DOHH2 (cell line): ENCODE data around the gene SCN7A.
"Not testable (repeated sequence)": the region's sequence is repeated elsewhere in the genome, so short reads cannot be mapped to it uniquely, and the experiment has no call there.

ENCODE experiments used
- H3F3A ChIP-seq: fragments of 200-600 bp; sonication (generic), shearing (Covaris generic); 2 replicates; pipeline ENCODE4 v1.6.0; 2016; ENCODE audit warnings: antibody characterized with exemption, mild to moderate bottlenecking; ENCODE audit not compliant: control insufficient read depth, insufficient read depth
- H3K27ac ChIP-seq: fragments of 200-600 bp; sonication (generic); 2 replicates; pipeline ENCODE4 v1.5.1; 2014; ENCODE audit warnings: low read depth, mild to moderate bottlenecking, low read length, moderate library complexity
- H3K27me3 ChIP-seq: fragments of 200-600 bp; sonication (generic); 2 replicates; pipeline ENCODE4 v1.6.1; 2014; ENCODE audit warnings: mild to moderate bottlenecking, low read length, mixed read lengths; ENCODE audit not compliant: control insufficient read depth
- H3K36me3 ChIP-seq: fragments of 200-600 bp; sonication (generic); 2 replicates; pipeline ENCODE4 v1.6.1; 2014; ENCODE audit warnings: mild to moderate bottlenecking, low read length, moderate library complexity, mixed read lengths; ENCODE audit not compliant: control insufficient read depth
- H3K4me1 ChIP-seq: fragments of 200-600 bp; sonication (generic); 2 replicates; pipeline ENCODE4 v1.6.1; 2014; ENCODE audit warnings: mild to moderate bottlenecking, low read length, mixed read lengths; ENCODE audit not compliant: control insufficient read depth
- H3K4me2 ChIP-seq: fragments of 200-600 bp; sonication (generic); 2 replicates; pipeline ENCODE4 v1.6.0; 2014; ENCODE audit warnings: mild to moderate bottlenecking, low read length, moderate library complexity
- H3K4me3 ChIP-seq: fragments of 200-600 bp; sonication (generic); 2 replicates; pipeline ENCODE4 v1.5.1; 2014; ENCODE audit warnings: mild to moderate bottlenecking, low read length, mixed read lengths
- H3K79me2 ChIP-seq: fragments of 200-600 bp; sonication (generic); 2 replicates; pipeline ENCODE4 v1.6.1; 2014; ENCODE audit warnings: mild to moderate bottlenecking, low read length, mixed read lengths; ENCODE audit not compliant: control insufficient read depth
- H3K9me2 ChIP-seq: fragments of 200-600 bp; sonication (generic); replicated peaks from 2 replicates; pipeline ENCODE4 v1.6.1; 2014; ENCODE audit warnings: mild to moderate bottlenecking, low read length, mixed read lengths; ENCODE audit not compliant: control insufficient read depth
- H3K9me3 ChIP-seq: fragments of 200-600 bp; sonication (generic); 2 replicates; pipeline ENCODE4 v1.6.1; 2014; ENCODE audit warnings: antibody characterized with exemption, low read length, mixed read lengths; ENCODE audit not compliant: control insufficient read depth, insufficient read depth
- H4K20me1 ChIP-seq: fragments of 200-600 bp; sonication (generic); 2 replicates; pipeline ENCODE4 v1.6.0; 2014; ENCODE audit warnings: low read depth, mild to moderate bottlenecking, antibody characterized with exemption, low read length, moderate library complexity; ENCODE audit not compliant: control insufficient read depth, insufficient read depth
- CTCF ChIP-seq: fragments of 200-600 bp; sonication (generic); IDR thresholded peaks from one replicate; pipeline ENCODE4 v1.5.1; 2014; ENCODE audit warnings: antibody characterized with exemption, mild to moderate bottlenecking, low read depth, low read length; ENCODE audit not compliant: poor library complexity, severe bottlenecking
- EZH2phosphoT487 ChIP-seq: fragments of 200-600 bp; sonication (generic); IDR thresholded peaks from 2 replicates; pipeline ENCODE4 v1.6.1; 2017; ENCODE audit warnings: borderline replicate concordance, mild to moderate bottlenecking, antibody characterized with exemption, low read length, moderate library complexity, mixed read lengths

SCN7A gene

GRCh38 chr2:166464187-166464586, 29.9 kb downstream of the SCN7A start:
- Histone ChIP-seq H3K27me3 (no peaks in the 10 kb centered on the region), H3K9me2 (no peaks in the 10 kb centered on the region), H3K36me3 (no peaks in the 10 kb centered on the region), H3K4me3 (no peak overlapping the region), H3F3A (no peaks in the 10 kb centered on the region), H3K4me1 (no peaks in the 10 kb centered on the region), H4K20me1 (no peaks in the 10 kb centered on the region), H3K79me2 (no peaks in the 10 kb centered on the region), H3K9me3 (no peaks in the 10 kb centered on the region), H3K27ac (no peak overlapping the region), H3K4me2 (no peak overlapping the region)
- no peak for TF ChIP-seq EZH2phosphoT487
- no peak for TF ChIP-seq CTCF

GRCh38 chr2:166463640-166464039, 30.4 kb downstream of the SCN7A start:
- Histone ChIP-seq H3K79me2 (no peaks in the 10 kb centered on the region), H3K36me3 (no peaks in the 10 kb centered on the region), H3K4me2 (no peak overlapping the region), H3F3A (no peaks in the 10 kb centered on the region), H3K4me3 (no peak overlapping the region), H4K20me1 (no peaks in the 10 kb centered on the region), H3K9me2 (no peaks in the 10 kb centered on the region), H3K9me3 (no peaks in the 10 kb centered on the region), H3K4me1 (no peaks in the 10 kb centered on the region), H3K27ac (no peak overlapping the region), H3K27me3 (no peaks in the 10 kb centered on the region)
- TF ChIP-seq CTCF (no peak), EZH2phosphoT487 (no peak)

GRCh38 chr2:166458674-166459073, 35.4 kb downstream of the SCN7A start:
- no peaks in the 10 kb centered on the region for H3K9me3 ChIP-seq
- no peak overlapping the region for H3K4me2 ChIP-seq
- H3K4me1 ChIP-seq, result no peaks in the 10 kb centered on the region
- TF ChIP-seq EZH2phosphoT487 (no peak), CTCF (no peak)
- H3K27me3 ChIP-seq, result no peaks in the 10 kb centered on the region
- H4K20me1 ChIP-seq, result no peaks in the 10 kb centered on the region
- no peak overlapping the region for H3K4me3 ChIP-seq
- no peaks in the 10 kb centered on the region for H3F3A ChIP-seq
- no peaks in the 10 kb centered on the region for H3K9me2 ChIP-seq
- no peaks in the 10 kb centered on the region for H3K79me2 ChIP-seq
- no peak overlapping the region for H3K27ac ChIP-seq
- H3K36me3 ChIP-seq, result no peaks in the 10 kb centered on the region

- not testable (repeated sequence) for H3K4me1 ChIP-seq, H3K79me2 ChIP-seq, H3K27ac ChIP-seq, H4K20me1 ChIP-seq, H3K9me3 ChIP-seq, H3K4me3 ChIP-seq, H3K27me3 ChIP-seq, H3K36me3 ChIP-seq, H3K4me2 ChIP-seq, H3K9me2 ChIP-seq, H3F3A ChIP-seq
Measured at GRCh38 chr2:166455823-166456222, 38.2 kb downstream of the SCN7A start.
